ENCODE results near the gene CDC37.

The CDC37 gene

GRCh38 chr19:10403137-10404021, at the start of gene CDC37:
TSS of gene CDC37 (minus strand) at chr19:10403542. CDS start at chr19:10403479, 63 bp downstream.
- DNase-seq, result peak; percentile 91

- peak; percentile 78 for DNase-seq
Measured at GRCh38 chr19:10450853-10451609, 47.7 kb upstream of the CDC37 start.

- DNase-seq, result no peak
Measured at GRCh38 chr19:10450191-10450852, 47.0 kb upstream of the CDC37 start.

GRCh38 chr19:10449037-10449436, 45.7 kb upstream of the CDC37 start:
- DNase-seq, result no peak

GRCh38 chr19:10442698-10443097, 39.4 kb upstream of the CDC37 start:
- no peak for DNase-seq

GRCh38 chr19:10439588-10439987, 36.2 kb upstream of the CDC37 start:
- DNase-seq, result no peak

DNA sequence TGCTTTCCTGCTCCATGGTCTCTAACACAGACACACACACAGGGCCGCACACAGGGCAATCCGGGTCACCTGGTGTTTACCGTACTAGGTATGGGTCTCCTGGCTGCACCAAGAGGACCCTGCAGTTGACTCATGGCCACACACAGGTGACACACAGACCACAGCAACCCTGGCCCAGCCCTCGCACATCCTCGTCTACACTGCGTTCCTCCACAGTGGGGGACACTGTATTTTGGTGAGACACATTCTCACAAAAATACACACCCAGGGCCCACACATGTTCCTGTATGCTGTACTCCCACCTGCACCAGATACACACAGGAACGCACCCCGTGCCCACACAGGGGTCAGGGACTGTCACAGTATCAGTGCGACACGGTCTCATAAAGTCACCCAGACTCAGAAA, 29.8 kb upstream of the CDC37 start:
- DNase-seq, result no peak

DNA sequence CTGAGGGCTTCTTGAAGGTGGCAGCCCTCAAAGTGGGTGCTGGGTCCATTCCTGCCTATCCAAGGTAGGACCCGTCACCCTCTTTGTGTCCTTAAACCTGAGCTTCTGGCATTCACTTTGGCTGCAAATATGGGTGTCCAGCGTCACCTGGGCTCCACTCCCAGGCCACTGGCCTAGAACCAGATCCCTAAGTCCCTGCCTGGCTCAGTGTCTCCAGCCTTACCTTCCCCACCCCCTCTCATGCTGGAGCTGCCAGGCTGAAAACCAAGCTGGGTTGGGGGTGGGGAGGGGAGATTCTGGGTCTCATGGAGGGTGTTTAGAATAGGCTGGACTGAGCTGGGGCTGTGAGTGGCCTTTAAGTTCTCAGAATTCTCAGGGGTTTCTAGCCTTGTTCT, 29.4 kb upstream of the CDC37 start:
- no peak for DNase-seq

DNA sequence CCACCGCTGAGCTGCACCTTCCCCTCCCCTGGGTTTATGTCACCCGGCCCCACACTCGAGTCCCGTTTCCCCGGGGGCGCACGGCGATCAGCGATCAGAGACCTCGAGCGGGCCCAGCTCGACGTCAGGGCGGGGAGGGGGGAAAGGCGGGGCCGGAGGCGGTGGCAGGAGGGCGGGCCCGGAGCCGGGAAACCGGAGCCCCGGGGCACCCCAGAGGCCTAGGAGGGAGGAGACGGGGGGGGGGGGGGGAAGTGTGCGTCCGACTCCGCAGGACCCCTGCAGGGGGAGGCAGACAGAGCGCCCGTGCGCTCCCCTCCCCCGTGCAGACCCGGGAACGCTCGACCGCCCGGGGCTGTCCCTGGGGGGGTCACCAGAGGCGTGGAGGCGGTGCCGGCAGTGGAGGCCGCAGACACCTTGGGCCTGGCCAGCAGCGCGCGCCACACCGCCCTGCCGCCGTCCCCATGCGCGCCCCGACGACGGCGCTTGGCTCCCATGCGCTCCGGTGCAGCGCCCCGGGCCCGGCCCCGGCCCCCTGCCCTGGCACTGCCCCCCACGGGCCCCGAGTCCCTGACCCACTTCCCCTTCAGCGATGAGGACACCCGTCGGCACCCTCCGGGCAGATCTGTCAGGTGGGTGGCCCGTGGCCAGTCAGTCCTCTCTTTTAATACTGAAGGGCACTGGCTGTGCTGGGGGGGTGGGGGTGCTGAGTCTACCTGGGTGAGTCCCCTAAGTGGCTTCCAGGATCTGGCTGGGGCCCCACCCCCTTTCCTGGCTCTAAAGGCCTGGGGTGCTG, 28.8 kb upstream of the CDC37 start:
- DNase-seq, result no peak

- no peak for DNase-seq
Measured at GRCh38 chr19:10431254-10431942, 28.1 kb upstream of the CDC37 start.

DNA sequence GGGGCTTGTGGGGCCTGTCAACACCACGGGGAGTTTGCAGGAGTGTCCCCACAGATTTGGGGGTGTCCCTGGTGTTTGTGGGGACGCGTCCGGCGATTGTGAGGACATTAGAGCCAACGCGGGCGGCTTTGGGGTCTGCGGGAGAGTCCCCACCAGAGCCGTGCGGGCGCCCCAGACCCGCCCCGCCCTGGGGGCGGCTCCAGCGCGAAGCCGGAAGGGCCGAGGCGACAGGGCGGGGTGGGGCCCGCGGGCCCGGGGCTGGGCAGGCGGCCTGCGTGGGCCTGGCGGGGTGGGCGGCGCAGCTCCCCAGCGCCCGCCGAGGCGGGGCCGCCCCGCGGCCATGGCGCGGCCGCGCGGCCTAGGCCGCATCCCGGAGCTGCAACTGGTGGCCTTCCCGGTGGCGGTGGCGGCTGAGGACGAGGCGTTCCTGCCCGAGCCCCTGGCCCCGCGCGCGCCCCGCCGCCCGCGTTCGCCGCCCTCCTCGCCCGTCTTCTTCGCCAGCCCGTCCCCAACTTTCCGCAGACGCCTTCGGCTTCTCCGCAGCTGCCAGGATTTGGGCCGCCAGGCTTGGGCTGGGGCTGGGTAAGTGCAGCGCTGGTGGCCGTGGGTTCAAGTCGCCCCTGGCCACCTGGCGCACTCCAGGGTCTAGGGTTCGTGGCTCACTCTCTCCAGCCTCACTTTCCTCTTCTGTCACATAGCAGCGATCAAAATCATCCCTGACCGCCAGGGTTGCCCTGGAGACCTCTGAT, 27.3 kb upstream of the CDC37 start:
- DNase-seq, result no peak

DNA sequence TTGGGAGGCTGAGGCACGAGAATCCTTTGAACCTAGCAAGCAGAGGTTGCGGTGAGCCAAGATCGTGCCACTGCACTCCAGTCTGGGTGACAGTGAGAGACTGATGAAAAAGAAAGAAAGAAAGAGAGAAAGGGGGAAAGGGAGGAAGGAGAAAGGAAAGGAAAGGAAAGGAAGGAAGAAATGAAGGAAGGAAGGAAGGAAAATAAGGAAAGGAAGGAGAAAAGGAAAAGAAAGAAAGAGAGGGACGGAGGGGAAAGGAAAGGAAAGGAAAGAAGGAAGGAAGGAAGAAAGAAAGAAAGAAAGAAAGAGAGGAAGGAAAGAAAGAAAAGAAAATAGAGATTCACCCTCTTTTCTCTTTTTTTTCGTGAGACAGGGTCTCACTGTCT, 25.6 kb upstream of the CDC37 start:
- no peak for DNase-seq

GRCh38 chr19:10427169-10427568, 23.8 kb upstream of the CDC37 start:
- DNase-seq, result no peak

DNA sequence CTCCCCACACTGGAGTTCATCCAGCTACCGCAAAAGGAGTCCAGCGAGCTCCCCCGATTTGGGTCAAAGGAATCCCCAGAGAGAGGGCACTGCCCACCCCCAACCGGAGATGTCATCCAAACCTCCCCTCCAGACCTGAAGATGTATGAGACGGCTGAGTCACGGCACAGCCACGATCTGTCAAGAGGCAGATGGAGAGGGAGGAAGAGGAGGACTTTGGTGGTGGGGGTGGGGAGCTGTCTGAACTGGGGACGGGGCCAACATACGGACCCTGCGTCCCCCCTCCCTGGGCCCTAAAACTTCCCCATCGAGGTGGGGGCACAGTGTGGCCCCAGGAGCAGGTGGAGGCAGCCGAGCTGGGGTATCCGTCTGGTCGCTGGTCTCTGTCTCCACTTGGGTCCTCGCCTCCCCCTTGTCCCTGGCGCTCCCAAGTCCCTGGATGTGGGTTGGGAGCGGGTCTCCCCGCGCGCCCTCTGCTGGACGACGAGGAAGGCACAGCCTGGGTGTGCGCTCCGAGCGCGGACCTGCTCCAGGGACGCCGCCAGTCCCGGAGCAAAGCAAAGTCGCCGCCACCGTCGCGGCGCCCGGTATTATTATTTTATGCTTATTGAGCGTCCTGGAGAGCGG, 20.8 kb upstream of the CDC37 start:
- peak; percentile 50 for DNase-seq

DNA sequence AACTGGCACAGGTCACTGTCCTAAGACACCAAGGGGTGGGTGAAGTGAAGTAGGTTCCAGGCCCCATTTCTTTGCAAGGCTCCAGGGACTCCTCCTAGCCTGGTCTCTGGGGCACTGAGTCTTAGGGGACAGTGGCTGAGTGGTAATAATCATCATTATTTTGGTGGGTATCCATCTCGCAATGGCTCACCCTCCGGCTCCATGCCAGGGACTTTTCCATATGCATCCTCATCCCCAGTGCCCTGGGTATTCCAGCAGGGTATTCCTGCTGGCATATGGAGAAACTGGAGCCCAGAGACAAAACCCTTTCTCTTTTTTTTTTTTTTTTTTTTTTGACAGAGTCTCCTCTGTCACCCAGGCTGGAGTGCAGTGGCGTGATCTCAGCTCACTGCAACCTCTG, 19.5 kb upstream of the CDC37 start:
- no peak for DNase-seq

GRCh38 chr19:10422046-10422461, 18.7 kb upstream of the CDC37 start:
- DNase-seq, result no peak

- no peak for DNase-seq
Measured at GRCh38 chr19:10421240-10422045, 18.1 kb upstream of the CDC37 start.

- DNase-seq, result no peak
Measured at GRCh38 chr19:10420444-10421239, 17.3 kb upstream of the CDC37 start, which contains the start of gene PDE4A. TSS of gene PDE4A (plus strand) at chr19:10420538. CDS start at chr19:10420765, 227 bp downstream.
